ELF-1 (cell line): ENCODE results near the gene POU2F2.

Experiments
- DNase-seq: peaks from one replicate; pipeline ENCODE4 v3.0.0-alpha.2; 2016; ENCODE audit warnings: low read depth, low spot score

POU2F2 gene

GRCh38 chr19:42080764-42081375, 51.4 kb downstream of the POU2F2 start:
- DNase-seq = no peak

- DNase-seq = no peak
Observed at GRCh38 chr19:42079886-42080763, 52.1 kb downstream of the POU2F2 start.

- no peak for DNase-seq
Observed at GRCh38 chr19:42079276-42079669, 53.0 kb downstream of the POU2F2 start.

GRCh38 chr19:42078538-42079275, 53.5 kb downstream of the POU2F2 start:
- DNase-seq = no peak

- DNase-seq = no peak
Observed at GRCh38 chr19:42078058-42078457, 54.2 kb downstream of the POU2F2 start.

GRCh38 chr19:42076380-42076944, 55.8 kb downstream of the POU2F2 start:
- no peak for DNase-seq

GRCh38 chr19:42075616-42076379, 56.4 kb downstream of the POU2F2 start, which contains the start of gene ZNF574:
Gene ZNF574, plus strand, starts transcription at chr19:42076166. Its CDS starts 2,441 bp downstream, at chr19:42078607.
- DNase-seq = peak; percentile 100

GRCh38 chr19:42075364-42075615, 57.0 kb downstream of the POU2F2 start:
- DNase-seq = no peak

- DNase-seq = peak; percentile 39
Observed at GRCh38 chr19:42074513-42075363, 57.5 kb downstream of the POU2F2 start.

GRCh38 chr19:42071247-42071646, 61.0 kb downstream of the POU2F2 start:
- no peak for DNase-seq

- DNase-seq = peak; percentile 26
Observed at GRCh38 chr19:42069619-42070351, 62.5 kb downstream of the POU2F2 start, which contains the start of gene GRIK5. Gene GRIK5, minus strand, starts transcription at chr19:42070206. Its CDS starts 4,436 bp downstream, at chr19:42065770.

- DNase-seq = no peak
Observed at GRCh38 chr19:42068756-42069571, 63.3 kb downstream of the POU2F2 start.

- DNase-seq = no peak
Observed at GRCh38 chr19:42068361-42068755, 63.9 kb downstream of the POU2F2 start.

GRCh38 chr19:42067315-42067888, 64.8 kb downstream of the POU2F2 start:
- DNase-seq = no peak

GRCh38 chr19:42066075-42066754, 66.0 kb downstream of the POU2F2 start:
- peak; percentile 82 for DNase-seq

- no peak for DNase-seq
Observed at GRCh38 chr19:42065511-42065910, 66.7 kb downstream of the POU2F2 start.

GRCh38 chr19:42065051-42065450, 67.2 kb downstream of the POU2F2 start:
- no peak for DNase-seq

GRCh38 chr19:42064432-42064831, 67.8 kb downstream of the POU2F2 start:
- DNase-seq = no peak
